ENCODE results near the gene CLCN6. TPM values are rescaled to one million over a fixed set of nuclear protein-coding genes. Genes with fewer than 3 reads are reported as not detected.

Gene CLCN6
- total RNA-seq, 4 donors from 2014 or later: 14.4 to 20.4 (median 18.0) TPM

DNA sequence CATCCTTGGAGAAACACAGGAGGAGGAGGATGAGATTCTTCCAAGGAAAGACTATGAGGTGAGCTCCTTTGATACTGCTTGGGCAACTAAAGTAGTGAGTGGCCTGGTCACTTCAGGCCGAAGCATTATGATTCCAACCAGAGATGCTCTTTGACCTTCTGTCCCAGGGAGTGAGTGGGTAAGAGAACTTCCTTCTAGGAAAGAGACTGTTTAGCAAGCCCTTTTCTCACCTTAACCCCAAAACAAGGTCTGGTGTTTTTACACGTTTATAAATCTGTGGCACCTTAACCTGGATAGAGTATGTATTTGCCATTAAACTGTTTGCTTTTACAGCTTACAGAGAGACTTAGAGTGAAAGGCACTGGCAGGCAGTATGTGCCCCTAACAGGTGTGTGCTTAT is 1.1 kb downstream of the CLCN6 start:
- TF ChIP-seq, protein P1, sequence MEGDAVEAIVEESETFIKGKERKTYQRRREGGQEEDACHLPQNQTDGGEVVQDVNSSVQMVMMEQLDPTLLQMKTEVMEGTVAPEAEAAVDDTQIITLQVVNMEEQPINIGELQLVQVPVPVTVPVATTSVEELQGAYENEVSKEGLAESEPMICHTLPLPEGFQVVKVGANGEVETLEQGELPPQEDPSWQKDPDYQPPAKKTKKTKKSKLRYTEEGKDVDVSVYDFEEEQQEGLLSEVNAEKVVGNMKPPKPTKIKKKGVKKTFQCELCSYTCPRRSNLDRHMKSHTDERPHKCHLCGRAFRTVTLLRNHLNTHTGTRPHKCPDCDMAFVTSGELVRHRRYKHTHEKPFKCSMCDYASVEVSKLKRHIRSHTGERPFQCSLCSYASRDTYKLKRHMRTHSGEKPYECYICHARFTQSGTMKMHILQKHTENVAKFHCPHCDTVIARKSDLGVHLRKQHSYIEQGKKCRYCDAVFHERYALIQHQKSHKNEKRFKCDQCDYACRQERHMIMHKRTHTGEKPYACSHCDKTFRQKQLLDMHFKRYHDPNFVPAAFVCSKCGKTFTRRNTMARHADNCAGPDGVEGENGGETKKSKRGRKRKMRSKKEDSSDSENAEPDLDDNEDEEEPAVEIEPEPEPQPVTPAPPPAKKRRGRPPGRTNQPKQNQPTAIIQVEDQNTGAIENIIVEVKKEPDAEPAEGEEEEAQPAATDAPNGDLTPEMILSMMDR (IDR thresholded peaks at IDR 0.05): no peak
- no peak for DNase-seq (ENCODE audit: low spot score)

DNA sequence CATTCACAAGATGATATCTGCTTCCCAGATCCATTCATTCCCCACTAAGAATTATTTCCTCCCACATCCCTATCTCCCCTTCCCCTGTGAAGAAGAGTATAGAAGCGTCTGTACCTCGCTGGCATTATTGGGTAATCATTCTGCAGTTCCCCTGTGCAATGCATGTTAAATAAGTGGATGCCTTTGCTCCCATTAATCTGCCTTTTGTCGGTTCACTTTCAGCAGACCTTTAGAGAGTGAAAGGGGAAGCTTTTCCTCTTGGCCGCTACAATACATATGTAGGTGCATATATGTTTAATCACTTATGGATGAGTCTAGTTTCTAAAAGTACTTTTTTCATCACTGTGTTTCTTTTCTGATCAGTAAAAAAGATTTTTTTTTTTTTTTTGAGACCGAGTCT is 7.0 kb downstream of the CLCN6 start:
- DNase-seq (ENCODE audit: low spot score) (no peak), ATAC-seq (ENCODE audit: low FRiP score) (no peak)
- TF ChIP-seq, protein P1 (IDR thresholded peaks at IDR 0.05): no peak

More for the DNA sequence above, 1.1 kb downstream of the CLCN6 start:
- no peak for ATAC-seq (ENCODE audit: low FRiP score)

DNA sequence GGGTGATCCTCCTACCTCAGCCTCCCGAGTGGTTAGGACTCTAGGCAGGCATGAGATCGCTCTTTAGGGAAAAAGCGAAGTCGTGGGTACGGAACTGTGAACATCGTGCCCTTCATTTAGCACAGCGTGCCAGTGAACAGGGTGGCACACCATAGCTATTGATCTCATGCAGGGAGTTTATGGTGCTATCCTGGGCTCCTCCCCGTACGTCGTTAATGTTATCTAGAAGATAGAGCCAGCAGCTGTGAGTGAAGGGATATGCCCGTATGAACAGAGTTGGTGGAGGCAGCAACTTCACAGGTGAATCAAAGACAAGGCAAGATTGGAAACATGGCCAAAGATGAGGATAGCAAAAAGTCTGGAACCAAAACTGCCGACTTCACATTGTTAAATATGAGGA is 11.2 kb downstream of the CLCN6 start:
- no peak for DNase-seq (ENCODE audit: low spot score)
- TF ChIP-seq, protein P1 (IDR thresholded peaks at IDR 0.05): no peak
- ATAC-seq (ENCODE audit: low FRiP score): no peak

DNA sequence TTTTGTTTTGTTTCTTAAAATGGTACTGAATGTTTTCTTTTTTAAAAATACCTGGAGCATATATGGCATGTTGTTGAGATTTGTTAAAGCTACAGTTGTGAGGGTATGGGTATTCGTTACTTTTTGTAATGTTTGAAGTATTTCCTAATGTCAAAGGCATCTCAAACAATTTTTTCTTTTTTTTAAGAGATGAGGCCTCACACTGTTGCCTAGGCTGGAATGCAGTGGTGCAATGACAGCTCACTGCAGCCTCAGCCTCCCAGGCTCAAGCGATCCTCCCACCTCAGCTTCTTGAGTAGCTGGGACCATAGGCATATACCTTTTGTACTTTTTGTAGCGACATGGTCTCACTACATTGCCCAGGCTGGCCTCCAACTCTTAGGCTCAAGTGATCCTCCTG is 16.1 kb downstream of the CLCN6 start:
- TF ChIP-seq, protein P1 (IDR thresholded peaks at IDR 0.05): no peak
- DNase-seq (ENCODE audit: low spot score) (no peak), ATAC-seq (ENCODE audit: low FRiP score) (no peak)

DNA sequence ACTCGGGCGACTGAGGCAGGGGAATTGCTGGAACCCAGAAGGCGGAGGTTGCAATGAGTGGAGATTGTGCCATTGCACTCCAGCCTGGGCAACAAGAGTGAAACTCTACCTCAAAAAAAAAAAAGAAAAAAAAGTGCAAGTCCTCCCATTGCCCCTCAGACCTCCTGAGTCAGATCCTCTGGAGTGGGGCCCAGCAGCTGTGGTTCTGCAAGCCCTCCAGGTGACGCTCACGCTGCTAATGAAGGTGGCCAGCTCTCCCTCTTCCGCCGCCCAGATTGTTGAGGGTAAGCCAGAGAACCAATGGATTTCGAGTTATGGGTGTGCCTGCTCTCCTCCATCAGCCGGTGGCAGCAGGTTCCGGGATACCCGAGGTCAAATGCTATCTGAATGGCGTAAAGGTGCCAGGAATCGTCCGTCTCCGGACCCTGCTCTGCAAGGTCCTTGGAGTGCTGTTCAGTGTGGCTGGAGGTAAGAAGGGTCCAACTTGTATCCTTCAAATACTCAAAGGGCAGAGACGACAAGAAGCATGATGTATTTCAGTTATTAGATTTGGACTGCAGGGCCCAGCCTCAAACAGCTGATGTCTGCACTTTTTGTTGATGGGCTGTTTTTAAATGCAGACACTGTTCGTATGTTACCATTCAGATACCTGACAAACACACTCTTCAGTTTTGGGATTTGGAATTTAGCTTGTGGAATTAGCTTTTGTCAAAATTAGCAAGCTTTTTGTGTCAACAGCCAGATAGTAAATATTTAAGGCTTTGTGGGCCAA is 17.6 kb downstream of the CLCN6 start:
- ATAC-seq (ENCODE audit: low FRiP score): no peak
- no peak for DNase-seq (ENCODE audit: low spot score)
- TF ChIP-seq, protein P1 (IDR thresholded peaks at IDR 0.05): no peak

DNA sequence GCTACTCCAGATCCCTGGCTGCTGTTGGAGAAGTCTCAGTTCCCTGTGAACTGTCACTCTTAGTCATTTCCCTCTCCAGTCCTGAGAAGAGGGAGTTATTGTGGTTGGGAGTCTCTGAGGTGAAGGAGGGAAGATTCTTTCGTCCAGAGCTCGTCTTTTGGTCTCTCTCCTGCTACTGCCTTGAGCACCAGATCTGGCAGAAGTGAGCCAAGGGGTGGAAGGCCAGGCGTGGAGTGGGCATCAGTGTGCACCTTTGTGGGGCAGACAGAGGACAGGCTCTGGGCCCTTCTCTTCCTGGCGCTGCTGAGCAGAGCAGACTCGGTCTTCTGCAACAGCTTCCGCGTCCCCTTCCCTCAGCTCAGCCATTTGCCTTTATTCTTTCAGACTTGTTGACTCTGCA is 19.1 kb downstream of the CLCN6 start:
- ATAC-seq (ENCODE audit: low FRiP score): no peak
- DNase-seq (ENCODE audit: low spot score): no peak
- TF ChIP-seq, protein P1 (IDR thresholded peaks at IDR 0.05): no peak

DNA sequence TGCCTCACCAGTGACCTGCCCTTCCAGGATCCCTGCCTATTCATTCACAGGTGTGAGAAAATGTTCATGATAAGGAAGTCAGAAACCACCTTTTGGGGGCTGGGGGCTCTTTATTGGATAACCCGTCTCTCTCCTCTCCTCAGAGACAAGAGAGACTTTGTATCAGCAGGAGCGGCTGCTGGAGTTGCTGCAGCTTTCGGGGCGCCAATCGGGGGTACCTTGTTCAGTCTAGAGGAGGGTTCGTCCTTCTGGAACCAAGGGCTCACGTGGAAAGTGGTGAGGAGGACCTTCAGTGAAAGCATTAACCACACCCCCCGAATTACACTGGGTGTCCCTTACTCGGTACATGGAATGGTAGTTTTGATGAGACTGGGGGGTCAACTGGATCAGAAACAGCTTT is 21.0 kb downstream of the CLCN6 start:
- no peak for ATAC-seq (ENCODE audit: low FRiP score)
- TF ChIP-seq, protein P1 (IDR thresholded peaks at IDR 0.05): no peak
- DNase-seq (ENCODE audit: low spot score): no peak
